Measurements from ENCODE around the gene EDARADD.

DNA sequence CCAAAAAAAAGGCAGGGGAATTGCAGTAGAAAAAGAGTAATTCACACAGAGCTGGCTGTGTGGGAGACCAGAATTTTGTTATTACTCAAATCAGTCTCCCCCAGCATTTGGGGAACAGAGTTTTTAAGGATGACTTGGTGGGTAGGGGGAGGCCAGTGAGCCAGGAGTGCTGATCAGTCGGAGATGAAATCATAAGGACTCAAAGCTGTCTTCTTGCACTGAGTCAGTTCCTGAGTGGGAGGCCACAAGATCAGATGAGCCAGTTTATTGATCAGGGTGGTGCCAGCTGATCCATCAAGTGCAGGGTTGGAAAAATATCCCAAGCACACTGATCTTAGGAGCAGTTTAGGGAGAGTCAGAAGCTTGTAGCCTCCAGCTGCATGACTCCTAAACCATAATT is 23.7 kb upstream of the EDARADD start:
- TF ChIP-seq POLR2AphosphoS5 (IDR thresholded peaks at IDR 0.05; ENCODE audit: low read depth, low read length) (no peak), SRF (IDR thresholded peaks at IDR 0.05; ENCODE audit: low read depth) (no peak), RAD21 (IDR thresholded peaks at IDR 0.05; ENCODE audit: low read depth) (no peak), EZH2 (IDR thresholded peaks at IDR 0.05) (no peak), CEBPB (IDR thresholded peaks at IDR 0.05; ENCODE audit: low read depth) (no peak), POLR2A (IDR thresholded peaks at IDR 0.05; ENCODE audit: borderline replicate concordance, extremely low read depth, insufficient read depth, insufficient read length) (no peak), TCF7L2 (IDR thresholded peaks at IDR 0.05; ENCODE audit: borderline replicate concordance, extremely low read depth, insufficient read depth, insufficient read length) (no peak), JUND (IDR thresholded peaks at IDR 0.05) (no peak), FOSL1 (IDR thresholded peaks at IDR 0.05; ENCODE audit: low read depth) (no peak), EGR1 (IDR thresholded peaks at IDR 0.05; ENCODE audit: low read depth) (no peak), EZH2phosphoT487 (IDR thresholded peaks at IDR 0.05; ENCODE audit: borderline replicate concordance) (no peak)
- TF ChIP-seq, protein P1, sequence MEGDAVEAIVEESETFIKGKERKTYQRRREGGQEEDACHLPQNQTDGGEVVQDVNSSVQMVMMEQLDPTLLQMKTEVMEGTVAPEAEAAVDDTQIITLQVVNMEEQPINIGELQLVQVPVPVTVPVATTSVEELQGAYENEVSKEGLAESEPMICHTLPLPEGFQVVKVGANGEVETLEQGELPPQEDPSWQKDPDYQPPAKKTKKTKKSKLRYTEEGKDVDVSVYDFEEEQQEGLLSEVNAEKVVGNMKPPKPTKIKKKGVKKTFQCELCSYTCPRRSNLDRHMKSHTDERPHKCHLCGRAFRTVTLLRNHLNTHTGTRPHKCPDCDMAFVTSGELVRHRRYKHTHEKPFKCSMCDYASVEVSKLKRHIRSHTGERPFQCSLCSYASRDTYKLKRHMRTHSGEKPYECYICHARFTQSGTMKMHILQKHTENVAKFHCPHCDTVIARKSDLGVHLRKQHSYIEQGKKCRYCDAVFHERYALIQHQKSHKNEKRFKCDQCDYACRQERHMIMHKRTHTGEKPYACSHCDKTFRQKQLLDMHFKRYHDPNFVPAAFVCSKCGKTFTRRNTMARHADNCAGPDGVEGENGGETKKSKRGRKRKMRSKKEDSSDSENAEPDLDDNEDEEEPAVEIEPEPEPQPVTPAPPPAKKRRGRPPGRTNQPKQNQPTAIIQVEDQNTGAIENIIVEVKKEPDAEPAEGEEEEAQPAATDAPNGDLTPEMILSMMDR (IDR thresholded peaks at IDR 0.05 in 2 of 3, conservative IDR thresholded peaks at IDR 0.05 in 1 of 3; ENCODE audit: borderline replicate concordance in 1 of 3, insufficient read depth in 1 of 3, low read depth in 2 of 3, low read length in 2 of 3), result no peak
- TF ChIP-seq, protein P2, sequence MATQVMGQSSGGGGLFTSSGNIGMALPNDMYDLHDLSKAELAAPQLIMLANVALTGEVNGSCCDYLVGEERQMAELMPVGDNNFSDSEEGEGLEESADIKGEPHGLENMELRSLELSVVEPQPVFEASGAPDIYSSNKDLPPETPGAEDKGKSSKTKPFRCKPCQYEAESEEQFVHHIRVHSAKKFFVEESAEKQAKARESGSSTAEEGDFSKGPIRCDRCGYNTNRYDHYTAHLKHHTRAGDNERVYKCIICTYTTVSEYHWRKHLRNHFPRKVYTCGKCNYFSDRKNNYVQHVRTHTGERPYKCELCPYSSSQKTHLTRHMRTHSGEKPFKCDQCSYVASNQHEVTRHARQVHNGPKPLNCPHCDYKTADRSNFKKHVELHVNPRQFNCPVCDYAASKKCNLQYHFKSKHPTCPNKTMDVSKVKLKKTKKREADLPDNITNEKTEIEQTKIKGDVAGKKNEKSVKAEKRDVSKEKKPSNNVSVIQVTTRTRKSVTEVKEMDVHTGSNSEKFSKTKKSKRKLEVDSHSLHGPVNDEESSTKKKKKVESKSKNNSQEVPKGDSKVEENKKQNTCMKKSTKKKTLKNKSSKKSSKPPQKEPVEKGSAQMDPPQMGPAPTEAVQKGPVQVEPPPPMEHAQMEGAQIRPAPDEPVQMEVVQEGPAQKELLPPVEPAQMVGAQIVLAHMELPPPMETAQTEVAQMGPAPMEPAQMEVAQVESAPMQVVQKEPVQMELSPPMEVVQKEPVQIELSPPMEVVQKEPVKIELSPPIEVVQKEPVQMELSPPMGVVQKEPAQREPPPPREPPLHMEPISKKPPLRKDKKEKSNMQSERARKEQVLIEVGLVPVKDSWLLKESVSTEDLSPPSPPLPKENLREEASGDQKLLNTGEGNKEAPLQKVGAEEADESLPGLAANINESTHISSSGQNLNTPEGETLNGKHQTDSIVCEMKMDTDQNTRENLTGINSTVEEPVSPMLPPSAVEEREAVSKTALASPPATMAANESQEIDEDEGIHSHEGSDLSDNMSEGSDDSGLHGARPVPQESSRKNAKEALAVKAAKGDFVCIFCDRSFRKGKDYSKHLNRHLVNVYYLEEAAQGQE (IDR thresholded peaks at IDR 0.05; ENCODE audit: low read depth), result no peak
- TF ChIP-seq, protein P3, sequence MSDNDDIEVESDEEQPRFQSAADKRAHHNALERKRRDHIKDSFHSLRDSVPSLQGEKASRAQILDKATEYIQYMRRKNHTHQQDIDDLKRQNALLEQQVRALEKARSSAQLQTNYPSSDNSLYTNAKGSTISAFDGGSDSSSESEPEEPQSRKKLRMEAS (IDR thresholded peaks at IDR 0.05), result no peak

Data from HCT116 (cell line).